Breast epithelium (tissue), 3 donors: Measurements from ENCODE around the gene ASTN2.

Experiments
- CTCF ChIP-seq, 3 donors: fragments of 450-650 bp; IDR thresholded peaks; one replicate each; pipeline ENCODE4 v1.5.1; 2016 to 2017; ENCODE audit warnings: antibody characterized with exemption in 3 of 3, mild to moderate bottlenecking in 3 of 3, moderate library complexity in 3 of 3
- POLR2A ChIP-seq: fragments of 450-650 bp; IDR thresholded peaks from one replicate; pipeline ENCODE4 v1.6.1; 2016; ENCODE audit warnings: antibody characterized with exemption, mild to moderate bottlenecking, moderate library complexity

GRCh38 chr9:117075636-117076035 is 339.2 kb downstream of the ASTN2 start:
- TF ChIP-seq CTCF (IDR thresholded peaks at IDR 0.05) (no peak), POLR2A (no peak)
